Kidney tubule cell (primary cell): ENCODE results near the gene FKBP11.
"Not testable (repeated sequence)": the region's sequence is repeated elsewhere in the genome, so short reads cannot be mapped to it uniquely, and the experiment has no call there.

ENCODE experiments used
- DNase-seq: peaks from one replicate; pipeline ENCODE4 v3.0.0-alpha.2; 2018; ENCODE audit warnings: low spot score

The FKBP11 gene

GRCh38 chr12:48954841-48955501 lies 29.7 kb upstream of the FKBP11 start:
- no peak for DNase-seq

GRCh38 chr12:48954061-48954460 lies 28.8 kb upstream of the FKBP11 start:
- DNase-seq, result no peak

- no peak for DNase-seq
Measured at GRCh38 chr12:48952691-48953090, 27.4 kb upstream of the FKBP11 start.

GRCh38 chr12:48947727-48948126 lies 22.4 kb upstream of the FKBP11 start:
- DNase-seq, result no peak

GRCh38 chr12:48946943-48947342 lies 21.7 kb upstream of the FKBP11 start:
- DNase-seq, result no peak

- DNase-seq, result no peak
Measured at GRCh38 chr12:48946205-48946604, 20.9 kb upstream of the FKBP11 start.

- no peak for DNase-seq
Measured at GRCh38 chr12:48943221-48943620, 17.9 kb upstream of the FKBP11 start.

- peak; percentile 51 for DNase-seq
Measured at GRCh38 chr12:48940181-48940580, 14.9 kb upstream of the FKBP11 start.

GRCh38 chr12:48938805-48939204 lies 13.5 kb upstream of the FKBP11 start:
- DNase-seq, result no peak

- DNase-seq, result no peak
Measured at GRCh38 chr12:48937170-48937569, 11.9 kb upstream of the FKBP11 start.

GRCh38 chr12:48936379-48936979 lies 11.2 kb upstream of the FKBP11 start:
- peak; percentile 65 for DNase-seq

- no peak for DNase-seq
Measured at GRCh38 chr12:48934312-48934706, 9.0 kb upstream of the FKBP11 start.

- DNase-seq, result no peak
Measured at GRCh38 chr12:48933664-48934311, 8.5 kb upstream of the FKBP11 start.

GRCh38 chr12:48932878-48933277 lies 7.6 kb upstream of the FKBP11 start:
- no peak for DNase-seq

- DNase-seq, result no peak
Measured at GRCh38 chr12:48930475-48930874, 5.2 kb upstream of the FKBP11 start.

GRCh38 chr12:48929551-48929950 lies 4.3 kb upstream of the FKBP11 start:
- DNase-seq, result no peak

GRCh38 chr12:48927261-48927660 lies 2.0 kb upstream of the FKBP11 start:
- DNase-seq, result no peak

GRCh38 chr12:48924617-48925303 lies 532 bp downstream of the FKBP11 start:
- peak; percentile 57 for DNase-seq

GRCh38 chr12:48923117-48923516 lies 2.2 kb downstream of the FKBP11 start:
- DNase-seq, result no peak

- no peak for DNase-seq
Measured at GRCh38 chr12:48917857-48918537, 7.3 kb downstream of the FKBP11 start.

GRCh38 chr12:48910196-48910595 lies 15.1 kb downstream of the FKBP11 start:
- DNase-seq, result no peak

- not testable (repeated sequence) for DNase-seq
Measured at GRCh38 chr12:48909698-48910097, 15.6 kb downstream of the FKBP11 start.
